T-helper 1 cell treated with Interleukin-12 subunit alpha and Interleukin-12 subunit beta and Interleukin-4 antibody, amounts not matched to agents 30 μg/mL and 1 μg/mL, for 36 hours (primary cell): ENCODE data around the gene KCTD15.

Source experiments
- H3K27ac Mint-ChIP-seq: one replicate; pipeline ENCODE4 v1.8.0; 2021; ENCODE audit warnings: mild to moderate bottlenecking, mixed read lengths
- H3K27me3 Mint-ChIP-seq: one replicate; pipeline ENCODE4 v1.8.0; 2021; ENCODE audit warnings: low read depth, mixed read lengths
- H3K36me3 Mint-ChIP-seq: one replicate; pipeline ENCODE4 v1.8.0; 2021; ENCODE audit warnings: low read depth, mixed read lengths
- H3K4me1 Mint-ChIP-seq: one replicate; pipeline ENCODE4 v1.8.0; 2021; ENCODE audit warnings: low read depth, mixed read lengths
- H3K4me3 Mint-ChIP-seq: one replicate; pipeline ENCODE4 v1.8.0; 2021; ENCODE audit warnings: mild to moderate bottlenecking, moderate library complexity, mixed read lengths
- H3K9me3 Mint-ChIP-seq: one replicate; pipeline ENCODE4 v1.8.0; 2021; ENCODE audit warnings: mixed read lengths

KCTD15 gene

GRCh38 chr19:33798681-33799111 is 2.0 kb downstream of the KCTD15 start:
- no peaks in the 10 kb centered on the region for H3K36me3 Mint-ChIP-seq
- H3K4me3 Mint-ChIP-seq = no peak overlapping the region
- H3K27me3 Mint-ChIP-seq = peaks cover 18% of the 10 kb centered on the region
- H3K27ac Mint-ChIP-seq = no peak overlapping the region
- no peaks in the 10 kb centered on the region for H3K9me3 Mint-ChIP-seq
- peaks cover 3% of the 10 kb centered on the region for H3K4me1 Mint-ChIP-seq

- H3K4me1 Mint-ChIP-seq = peaks cover 3% of the 10 kb centered on the region
- H3K9me3 Mint-ChIP-seq = no peaks in the 10 kb centered on the region
- H3K27ac Mint-ChIP-seq = no peak overlapping the region
- no peak overlapping the region for H3K4me3 Mint-ChIP-seq
- peaks cover 17% of the 10 kb centered on the region for H3K27me3 Mint-ChIP-seq
- H3K36me3 Mint-ChIP-seq = no peaks in the 10 kb centered on the region
These were observed 2.8 kb downstream of the KCTD15 start for GRCh38 chr19:33799476-33799875.

DNA sequence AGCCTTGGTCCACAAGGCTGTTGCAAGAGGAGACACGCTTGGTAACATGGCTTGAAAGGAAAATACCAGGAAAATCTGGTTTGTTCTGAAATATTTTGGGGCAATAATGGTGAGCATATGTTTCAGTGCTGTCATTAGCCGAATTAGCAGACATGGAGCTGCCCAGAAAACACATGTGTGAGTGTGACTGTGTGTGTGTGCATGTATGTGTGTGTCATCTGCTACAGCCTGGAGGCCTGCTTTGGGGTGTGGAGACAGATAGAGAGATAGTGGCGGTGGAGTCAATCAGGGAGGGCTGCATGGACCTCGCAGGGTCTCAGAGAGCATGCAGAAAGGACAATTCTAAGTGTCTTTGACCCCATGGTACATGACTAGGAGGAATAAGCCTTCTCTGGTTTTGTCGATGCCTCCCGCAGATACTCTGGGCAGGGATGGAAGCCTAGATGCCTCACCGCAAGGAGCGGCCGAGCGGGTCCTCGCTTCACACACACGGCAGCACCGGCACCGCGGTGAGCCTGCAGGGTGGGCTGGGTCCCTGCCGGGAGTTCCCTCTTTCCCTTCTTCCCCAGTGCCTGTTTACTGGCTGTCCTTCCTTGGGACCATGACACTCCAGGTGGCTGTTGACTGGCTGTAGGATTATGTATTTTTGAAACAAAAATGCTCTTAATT is 3.5 kb downstream of the KCTD15 start:
- Mint-ChIP-seq H3K4me3 (no peak overlapping the region), H3K4me1 (peaks cover 3% of the 10 kb centered on the region), H3K9me3 (no peaks in the 10 kb centered on the region), H3K27ac (no peak overlapping the region), H3K27me3 (peaks cover 17% of the 10 kb centered on the region), H3K36me3 (no peaks in the 10 kb centered on the region)

DNA sequence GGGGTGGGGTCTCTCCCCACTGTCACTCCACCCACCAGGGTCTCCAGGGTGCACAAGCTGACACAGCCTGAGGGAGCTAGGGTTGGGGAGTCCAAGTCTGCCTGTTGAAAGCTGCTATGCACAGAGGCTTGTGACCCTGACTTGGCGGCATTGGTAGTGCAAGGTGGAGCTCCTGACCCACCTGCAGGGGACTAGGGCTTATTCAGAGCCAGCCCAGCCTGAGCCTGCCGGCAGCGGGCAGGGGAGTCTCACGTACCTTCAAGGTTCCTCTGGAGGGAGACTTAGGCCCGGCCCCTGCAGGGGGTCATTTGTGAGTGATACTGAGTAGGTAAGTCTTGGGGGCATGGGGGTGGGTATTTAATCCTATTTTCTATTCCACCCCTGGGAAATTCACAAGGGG is 4.7 kb downstream of the KCTD15 start:
- no peaks in the 10 kb centered on the region for H3K9me3 Mint-ChIP-seq
- H3K36me3 Mint-ChIP-seq = no peaks in the 10 kb centered on the region
- H3K27ac Mint-ChIP-seq = no peak overlapping the region
- peaks cover 8% of the 10 kb centered on the region for H3K4me1 Mint-ChIP-seq
- H3K4me3 Mint-ChIP-seq = no peak overlapping the region
- peaks cover 17% of the 10 kb centered on the region for H3K27me3 Mint-ChIP-seq

DNA sequence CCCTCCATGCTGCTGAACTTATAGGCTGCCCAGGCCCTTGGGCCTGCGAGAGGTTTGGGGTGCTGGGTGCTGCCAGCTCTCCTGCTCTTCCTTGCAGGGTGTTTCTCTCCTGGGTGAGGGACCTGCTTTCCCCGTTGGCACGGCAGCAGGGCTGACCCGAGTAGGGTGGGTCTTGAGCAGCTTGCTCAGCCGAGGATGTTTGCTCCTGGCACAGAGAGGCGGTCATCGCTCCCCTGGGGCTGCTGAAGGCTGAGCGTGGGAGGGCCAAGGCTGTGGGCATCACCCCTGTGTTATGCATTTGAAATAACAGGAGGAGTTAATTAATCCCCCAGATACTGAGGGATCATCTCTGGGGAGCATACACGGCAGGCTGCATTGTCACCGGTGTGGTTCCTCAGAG is 5.3 kb downstream of the KCTD15 start:
- Mint-ChIP-seq H3K4me3 (no peak overlapping the region), H3K36me3 (no peaks in the 10 kb centered on the region), H3K4me1 (peaks cover 14% of the 10 kb centered on the region), H3K27ac (no peak overlapping the region), H3K27me3 (peaks cover 17% of the 10 kb centered on the region), H3K9me3 (no peaks in the 10 kb centered on the region)

- Mint-ChIP-seq H3K9me3 (no peaks in the 10 kb centered on the region), H3K4me1 (peaks cover 14% of the 10 kb centered on the region), H3K36me3 (no peaks in the 10 kb centered on the region), H3K4me3 (no peak overlapping the region), H3K27me3 (peaks cover 13% of the 10 kb centered on the region), H3K27ac (no peak overlapping the region)
These were observed 6.1 kb downstream of the KCTD15 start for GRCh38 chr19:33802801-33803200.

DNA sequence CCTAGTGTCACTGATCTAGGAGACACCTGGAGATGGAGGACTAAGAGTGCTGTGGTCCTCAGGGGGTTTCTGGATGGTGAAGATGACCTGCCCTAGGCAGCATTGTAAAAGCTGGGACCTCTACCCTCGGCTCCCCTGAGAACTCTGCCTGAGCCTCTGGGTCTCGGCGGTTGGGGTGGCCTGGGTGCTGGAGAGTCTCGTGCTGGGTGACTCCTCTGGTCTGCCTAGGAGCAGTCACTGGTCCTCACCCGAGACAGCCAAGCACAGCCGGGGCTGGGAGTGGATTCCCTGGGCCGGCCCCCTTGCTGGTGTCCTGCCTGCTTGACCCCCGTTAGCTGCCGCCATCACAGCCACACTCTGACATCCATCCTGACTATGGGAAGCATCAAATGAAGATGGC is 6.7 kb downstream of the KCTD15 start:
- peaks cover 11% of the 10 kb centered on the region for H3K27me3 Mint-ChIP-seq
- H3K9me3 Mint-ChIP-seq = no peaks in the 10 kb centered on the region
- no peaks in the 10 kb centered on the region for H3K36me3 Mint-ChIP-seq
- no peak overlapping the region for H3K27ac Mint-ChIP-seq
- peaks cover 14% of the 10 kb centered on the region for H3K4me1 Mint-ChIP-seq
- H3K4me3 Mint-ChIP-seq = no peak overlapping the region

- Mint-ChIP-seq H3K4me1 (peaks cover 11% of the 10 kb centered on the region), H3K27ac (no peak overlapping the region), H3K36me3 (no peaks in the 10 kb centered on the region), H3K27me3 (peaks cover 3% of the 10 kb centered on the region), H3K9me3 (no peaks in the 10 kb centered on the region), H3K4me3 (no peak overlapping the region)
These were observed 7.5 kb downstream of the KCTD15 start for GRCh38 chr19:33804021-33804799.

- Mint-ChIP-seq H3K27me3 (no peaks in the 10 kb centered on the region), H3K9me3 (no peaks in the 10 kb centered on the region), H3K27ac (no peak overlapping the region), H3K4me3 (no peak overlapping the region), H3K4me1 (peaks cover 11% of the 10 kb centered on the region), H3K36me3 (no peaks in the 10 kb centered on the region)
These were observed 8.6 kb downstream of the KCTD15 start for GRCh38 chr19:33805313-33805712.

DNA sequence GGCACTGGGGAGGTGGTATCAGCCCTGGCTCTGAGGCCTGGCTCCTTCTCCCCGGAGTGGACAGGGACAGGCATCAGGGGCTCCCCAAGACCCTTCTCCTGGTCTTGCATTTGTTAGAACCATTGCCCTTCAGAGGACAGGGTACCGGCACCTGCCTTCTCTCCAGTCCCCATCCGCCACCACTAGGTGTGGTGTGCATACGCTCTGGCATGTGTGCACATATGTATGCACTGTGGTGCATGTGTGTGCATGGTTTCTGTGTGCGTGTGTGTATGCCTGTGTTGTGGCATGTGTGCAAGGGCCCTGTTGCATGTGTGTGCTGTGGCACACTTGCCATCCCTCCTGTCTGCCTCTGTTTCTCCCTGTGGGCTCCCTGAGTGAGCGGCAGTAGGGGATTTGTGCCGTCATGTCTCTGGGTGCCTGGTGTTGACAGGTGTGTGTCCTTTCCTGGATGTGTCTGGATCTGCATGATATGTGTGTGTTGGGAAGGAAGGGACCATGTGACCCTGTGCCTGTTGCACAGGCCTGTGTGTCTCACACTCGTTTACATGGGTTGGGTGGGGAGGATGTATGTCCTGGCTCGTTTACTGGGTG is 9.3 kb downstream of the KCTD15 start:
- Mint-ChIP-seq H3K9me3 (no peaks in the 10 kb centered on the region), H3K4me3 (no peak overlapping the region), H3K27me3 (no peaks in the 10 kb centered on the region), H3K36me3 (no peaks in the 10 kb centered on the region), H3K4me1 (peaks cover 11% of the 10 kb centered on the region), H3K27ac (peak overlapping the region; percentile 32)

- Mint-ChIP-seq H3K27me3 (no peaks in the 10 kb centered on the region), H3K27ac (peak overlapping the region; percentile 41), H3K4me3 (no peak overlapping the region), H3K4me1 (peaks cover 11% of the 10 kb centered on the region), H3K36me3 (no peaks in the 10 kb centered on the region), H3K9me3 (no peaks in the 10 kb centered on the region)
These were observed 9.8 kb downstream of the KCTD15 start for GRCh38 chr19:33806434-33806881.

DNA sequence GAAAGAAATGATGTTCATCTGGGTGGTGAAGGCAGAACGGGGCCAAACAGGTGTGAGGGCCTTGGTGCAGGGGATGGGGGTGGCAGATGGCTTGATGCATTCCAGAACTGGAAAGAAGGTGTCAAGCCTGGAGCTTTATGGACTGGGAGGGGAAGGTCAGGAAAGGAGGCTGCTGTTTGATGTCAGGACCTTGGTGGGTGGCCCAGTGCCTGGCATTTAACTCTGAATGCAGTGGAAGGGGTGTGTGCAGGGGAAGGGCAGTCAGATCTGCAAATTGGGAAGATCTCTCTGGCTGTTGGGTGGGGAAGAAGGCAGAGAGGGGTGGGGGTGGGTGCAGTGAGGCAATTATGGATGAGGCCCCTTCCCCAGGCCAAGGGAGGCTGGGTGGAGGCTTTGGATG is 11.7 kb downstream of the KCTD15 start:
- Mint-ChIP-seq H3K27me3 (no peaks in the 10 kb centered on the region), H3K27ac (no peak overlapping the region), H3K36me3 (no peaks in the 10 kb centered on the region), H3K4me3 (no peak overlapping the region), H3K9me3 (no peaks in the 10 kb centered on the region), H3K4me1 (peaks cover 11% of the 10 kb centered on the region)

- H3K4me1 Mint-ChIP-seq = peaks cover 11% of the 10 kb centered on the region
- H3K9me3 Mint-ChIP-seq = no peaks in the 10 kb centered on the region
- H3K27me3 Mint-ChIP-seq = no peaks in the 10 kb centered on the region
- H3K36me3 Mint-ChIP-seq = no peaks in the 10 kb centered on the region
- no peak overlapping the region for H3K4me3 Mint-ChIP-seq
- no peak overlapping the region for H3K27ac Mint-ChIP-seq
These were observed 13.3 kb downstream of the KCTD15 start for GRCh38 chr19:33809960-33810359.

- peaks cover 11% of the 10 kb centered on the region for H3K4me1 Mint-ChIP-seq
- H3K4me3 Mint-ChIP-seq = no peak overlapping the region
These were observed 14.2 kb downstream of the KCTD15 start for GRCh38 chr19:33810821-33811220.

GRCh38 chr19:33811246-33811645 is 14.6 kb downstream of the KCTD15 start:
- H3K4me1 Mint-ChIP-seq = peaks cover 7% of the 10 kb centered on the region
- no peak overlapping the region for H3K27ac Mint-ChIP-seq
- H3K27me3 Mint-ChIP-seq = no peaks in the 10 kb centered on the region
- H3K36me3 Mint-ChIP-seq = no peaks in the 10 kb centered on the region
- no peak overlapping the region for H3K4me3 Mint-ChIP-seq
- no peaks in the 10 kb centered on the region for H3K9me3 Mint-ChIP-seq

More at GRCh38 chr19:33810821-33811220, 14.2 kb downstream of the KCTD15 start:
- H3K27ac Mint-ChIP-seq = no peak overlapping the region
- no peaks in the 10 kb centered on the region for H3K9me3 Mint-ChIP-seq
- H3K27me3 Mint-ChIP-seq = no peaks in the 10 kb centered on the region
- no peaks in the 10 kb centered on the region for H3K36me3 Mint-ChIP-seq
